A673 (cell line): ENCODE data around the gene AVP.

Experiments used
- EZH2 ChIP-seq: fragments of 200-600 bp; sonication (generic); IDR thresholded peaks from 2 replicates; pipeline ENCODE4 v1.6.1; 2017; ENCODE audit warnings: borderline replicate concordance, low read depth, mild to moderate bottlenecking, mixed read lengths, antibody characterized with exemption, low read length; ENCODE audit not compliant: poor library complexity, severe bottlenecking
- TF ChIP-seq, protein P1 (sequence below): fragments of 300-800, 200-600 bp; sonication (generic); conservative IDR thresholded peaks from 2 replicates; pipeline ENCODE4 v1.5.1; 2017; ENCODE audit warnings: low read depth, mild to moderate bottlenecking, antibody characterized with exemption, low read length, moderate library complexity, mixed read lengths

DNA sequence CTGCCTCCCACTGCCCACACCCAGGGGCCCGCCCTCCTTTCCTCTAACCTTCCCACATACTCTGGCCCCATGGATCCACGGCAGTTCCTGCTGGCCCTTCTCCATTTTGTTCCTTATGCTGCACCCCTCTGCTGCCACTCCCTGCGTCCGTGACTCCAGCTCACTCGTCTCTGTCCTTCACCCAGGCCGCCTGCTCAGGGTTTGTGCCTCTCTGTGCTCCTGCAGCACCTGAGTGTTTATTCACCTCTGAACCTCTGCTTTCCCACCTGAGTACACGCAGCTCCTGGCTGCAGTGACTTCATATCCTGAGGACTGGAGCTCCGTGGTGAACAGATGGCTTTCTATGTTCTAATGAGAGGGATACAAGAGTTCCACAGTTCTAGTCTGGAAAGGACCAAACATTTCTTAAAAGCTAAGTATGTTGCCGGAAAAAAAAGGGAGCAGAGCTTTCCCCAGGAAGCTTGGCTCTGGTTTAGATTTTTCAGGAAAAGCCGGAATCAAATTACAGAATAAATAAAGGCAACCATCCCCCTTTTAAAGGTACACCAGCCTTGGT, 42.6 kb downstream of the AVP start:
- TF ChIP-seq EZH2 = no peak
- TF ChIP-seq, protein P1, sequence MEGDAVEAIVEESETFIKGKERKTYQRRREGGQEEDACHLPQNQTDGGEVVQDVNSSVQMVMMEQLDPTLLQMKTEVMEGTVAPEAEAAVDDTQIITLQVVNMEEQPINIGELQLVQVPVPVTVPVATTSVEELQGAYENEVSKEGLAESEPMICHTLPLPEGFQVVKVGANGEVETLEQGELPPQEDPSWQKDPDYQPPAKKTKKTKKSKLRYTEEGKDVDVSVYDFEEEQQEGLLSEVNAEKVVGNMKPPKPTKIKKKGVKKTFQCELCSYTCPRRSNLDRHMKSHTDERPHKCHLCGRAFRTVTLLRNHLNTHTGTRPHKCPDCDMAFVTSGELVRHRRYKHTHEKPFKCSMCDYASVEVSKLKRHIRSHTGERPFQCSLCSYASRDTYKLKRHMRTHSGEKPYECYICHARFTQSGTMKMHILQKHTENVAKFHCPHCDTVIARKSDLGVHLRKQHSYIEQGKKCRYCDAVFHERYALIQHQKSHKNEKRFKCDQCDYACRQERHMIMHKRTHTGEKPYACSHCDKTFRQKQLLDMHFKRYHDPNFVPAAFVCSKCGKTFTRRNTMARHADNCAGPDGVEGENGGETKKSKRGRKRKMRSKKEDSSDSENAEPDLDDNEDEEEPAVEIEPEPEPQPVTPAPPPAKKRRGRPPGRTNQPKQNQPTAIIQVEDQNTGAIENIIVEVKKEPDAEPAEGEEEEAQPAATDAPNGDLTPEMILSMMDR = no peak
